PC-3 (cell line): ENCODE results near the gene MED13. TPM values are rescaled to one million over a fixed set of nuclear protein-coding genes. Genes with fewer than 3 reads are reported as not detected.
A peak's percentile ranks its signal among the peaks of the same experiment; 100 is the strongest.

Experiments
- ATAC-seq: fragments of 200-7000 bp; cut with Tn5 transposase; 2 replicates; pipeline ENCODE4 v1.9.1; 2020; ENCODE audit warnings: mild to moderate bottlenecking, moderate library complexity
- BruUV-seq: library from RNA; stranded (reverse); fragments of 400-500 nt; replicated peaks from 2 replicates; lab custom pipeline; 2021; lab: Mats Ljungman, UMichigan
- CTCF ChIA-PET: fragments of 300-600 bp; sonication (Branson Sonifier 250); formaldehyde crosslinking; loops from one replicate; lab custom pipeline; 2022; ENCODE audit warnings: antibody characterized with exemption; lab: Charles Lee
- POLR2A ChIA-PET: fragments of 300-600 bp; sonication (Branson Sonifier 250); formaldehyde crosslinking; loops from one replicate; lab custom pipeline; 2022; ENCODE audit warnings: antibody characterized with exemption; ENCODE audit not compliant: unreplicated experiment; lab: Charles Lee
- DNase-seq: peaks from one replicate; pipeline ENCODE4 v3.0.0-alpha.2; 2015
- H2AFZ ChIP-seq: fragments of 300-600 bp; sonication (generic); 2 replicates; pipeline ENCODE4 v1.6.0; 2016; ENCODE audit warnings: antibody characterized with exemption, low read length
- H3F3A ChIP-seq: fragments of 300-600 bp; sonication (generic); one replicate; pipeline ENCODE4 v1.6.0; 2017; ENCODE audit warnings: antibody characterized with exemption, low read length, control low read depth, mild to moderate bottlenecking; ENCODE audit not compliant: unreplicated experiment
- H3K27ac ChIP-seq: fragments of 300-600 bp; sonication (generic); 2 replicates; pipeline ENCODE4 v1.5.1; 2016; ENCODE audit warnings: mild to moderate bottlenecking, low read length
- H3K27me3 ChIP-seq: fragments of 300-600 bp; sonication (generic); 2 replicates; pipeline ENCODE4 v1.6.1; 2016; ENCODE audit warnings: low read length, mixed read lengths
- H3K36me3 ChIP-seq: fragments of 300-600 bp; sonication (generic); 2 replicates; pipeline ENCODE4 v1.6.1; 2016; ENCODE audit warnings: low read depth, mixed run types, low read length, mixed read lengths
- H3K4me1 ChIP-seq: fragments of 300-600 bp; sonication (generic); 2 replicates; pipeline ENCODE4 v1.5.1; 2016; ENCODE audit warnings: low read length; ENCODE audit not compliant: insufficient read depth
- H3K4me2 ChIP-seq: fragments of 300-600 bp; sonication (generic); 2 replicates; pipeline ENCODE4 v1.6.0; 2016; ENCODE audit warnings: low read length
- H3K4me3 ChIP-seq: fragments of 300-600 bp; sonication (generic); 2 replicates; pipeline ENCODE4 v1.5.1; 2016; ENCODE audit warnings: mild to moderate bottlenecking, low read length, mixed read lengths
- H3K79me2 ChIP-seq: fragments of 300-600 bp; sonication (generic); 2 replicates; pipeline ENCODE4 v1.6.1; 2017; ENCODE audit warnings: low read length, mixed read lengths
- H3K9ac ChIP-seq: fragments of 300-600 bp; sonication (generic); 2 replicates; pipeline ENCODE4 v1.6.0; 2016; ENCODE audit warnings: mild to moderate bottlenecking, low read length
- H3K9me2 ChIP-seq: fragments of 300-600 bp; sonication (generic); replicated peaks from 2 replicates; pipeline ENCODE4 v1.6.1; 2016; ENCODE audit warnings: mixed run types, low read length, mixed read lengths
- H3K9me3 ChIP-seq: fragments of 300-600 bp; sonication (generic); 2 replicates; pipeline ENCODE4 v1.6.1; 2016; ENCODE audit warnings: low read length, mixed read lengths
- H4K20me1 ChIP-seq: fragments of 300-600 bp; sonication (generic); 2 replicates; pipeline ENCODE4 v1.6.1; 2016; ENCODE audit warnings: low read length, mixed read lengths
- CTCF ChIP-seq: fragments of 300-600 bp; sonication (generic); conservative IDR thresholded peaks from 2 replicates; pipeline ENCODE4 v1.5.1; 2017; ENCODE audit warnings: antibody characterized with exemption, low read depth, mild to moderate bottlenecking, low read length
- EZH2 ChIP-seq: fragments of 300-600 bp; sonication (generic); IDR thresholded peaks from one replicate; pipeline ENCODE4 v1.6.1; 2017; ENCODE audit warnings: antibody characterized with exemption, mild to moderate bottlenecking, low read length; ENCODE audit not compliant: unreplicated experiment
- EZH2phosphoT487 ChIP-seq: fragments of 300-600 bp; sonication (generic); IDR thresholded peaks from 2 replicates; pipeline ENCODE4 v1.6.1; 2018; ENCODE audit warnings: mild to moderate bottlenecking, antibody characterized with exemption, low read length, borderline replicate concordance
- intact Hi-C: fragments of 100-400 bp; cut with micrococcal nuclease; formaldehyde crosslinking; loops from 2 replicates; pipeline ENCODE4 v1.9.0; 2023
- total RNA-seq: library from RNA; depleted of rRNA; stranded (reverse); fragments of >200 nt; gene quantifications from 2 replicates; pipeline ENCODE4 v1.2.3, GENCODE V29; 2014

Gene MED13
- total RNA-seq, 1 experiment from 2014 or later = 36.8 TPM

- Histone ChIP-seq H3F3A (peaks cover 4% of the 10 kb centered on the region), H3K9ac (no peak overlapping the region), H3K9me3 (no peaks in the 10 kb centered on the region), H3K4me2 (no peak overlapping the region), H4K20me1 (no peaks in the 10 kb centered on the region), H3K27ac (no peak overlapping the region), H3K9me2 (no peaks in the 10 kb centered on the region), H3K36me3 (no peaks in the 10 kb centered on the region), H3K4me1 (peaks cover 19% of the 10 kb centered on the region), H3K79me2 (no peaks in the 10 kb centered on the region), H3K27me3 (no peaks in the 10 kb centered on the region), H2AFZ (no peak overlapping the region), H3K4me3 (no peak overlapping the region)
- ChIA-PET POLR2A (no interaction called here), CTCF (no interaction called here)
- intact Hi-C loops = no loop called here
- no peak for ATAC-seq
- TF ChIP-seq CTCF = no peak
- no peak for TF ChIP-seq EZH2phosphoT487
- no peak for TF ChIP-seq EZH2
- no TSS peak for BruUV-seq
- no peak for DNase-seq
These were observed 31.3 kb upstream of the MED13 start for GRCh38 chr17:62096401-62096670.

- Histone ChIP-seq H4K20me1 (no peaks in the 10 kb centered on the region), H2AFZ (no peak overlapping the region), H3K36me3 (no peaks in the 10 kb centered on the region), H3K9me2 (no peaks in the 10 kb centered on the region), H3K4me2 (peak overlapping the region; percentile 9), H3K9ac (no peak overlapping the region), H3F3A (peaks cover 4% of the 10 kb centered on the region), H3K4me1 (peaks cover 19% of the 10 kb centered on the region), H3K4me3 (no peak overlapping the region), H3K79me2 (no peaks in the 10 kb centered on the region), H3K9me3 (no peaks in the 10 kb centered on the region), H3K27me3 (no peaks in the 10 kb centered on the region), H3K27ac (peak overlapping the region; percentile 56)
- POLR2A ChIA-PET = no interaction called here
- DNase-seq (no peak), ATAC-seq (no peak)
- TF ChIP-seq EZH2 (no peak), CTCF (no peak), EZH2phosphoT487 (no peak)
- intact Hi-C loops = no loop called here
- CTCF ChIA-PET = interaction anchor here (1.9 kb wide), 1 partner anchor 15 kb away, joined by 16 read pairs; no protein-coding TSS in a partner anchor
- no TSS peak for BruUV-seq
These were observed 29.1 kb upstream of the MED13 start for GRCh38 chr17:62094175-62094574.

GRCh38 chr17:62093188-62094155, 28.4 kb upstream of the MED13 start:
- no peaks in the 10 kb centered on the region for H3K9me3 ChIP-seq
- H2AFZ ChIP-seq = no peak overlapping the region
- no peaks in the 10 kb centered on the region for H3K36me3 ChIP-seq
- peak overlapping the region; percentile 44 for H3K9ac ChIP-seq
- H4K20me1 ChIP-seq = no peaks in the 10 kb centered on the region
- intact Hi-C loops = loop anchor here (1.0 to 2.0 kb wide), 2 partner anchors 13 to 27 kb away; no protein-coding TSS in a partner anchor
- TF ChIP-seq EZH2phosphoT487 (no peak), EZH2 (no peak), CTCF (no peak)
- H3K27ac ChIP-seq = peak overlapping the region; percentile 93
- ATAC-seq (peak; percentile 100), DNase-seq (peak; percentile 97)
- no TSS peak for BruUV-seq
- peak overlapping the region; percentile 61 for H3K4me2 ChIP-seq
- H3K27me3 ChIP-seq = no peaks in the 10 kb centered on the region
- peaks cover 19% of the 10 kb centered on the region for H3K4me1 ChIP-seq
- H3K79me2 ChIP-seq = no peaks in the 10 kb centered on the region
- peaks cover 4% of the 10 kb centered on the region for H3F3A ChIP-seq
- ChIA-PET POLR2A (interaction anchor here (0.5 to 0.8 kb wide), 2 partner anchors 17 to 470 kb away, joined by 3 to 5 read pairs; no protein-coding TSS in a partner anchor), CTCF (interaction anchor here (0.5 to 1.9 kb wide), 3 partner anchors 16 to 86 kb away, joined by 5 to 16 read pairs (median 8); no protein-coding TSS in a partner anchor)
- H3K4me3 ChIP-seq = no peak overlapping the region
- no peaks in the 10 kb centered on the region for H3K9me2 ChIP-seq
